ENCODE results near the gene PIK3CD.

DNA sequence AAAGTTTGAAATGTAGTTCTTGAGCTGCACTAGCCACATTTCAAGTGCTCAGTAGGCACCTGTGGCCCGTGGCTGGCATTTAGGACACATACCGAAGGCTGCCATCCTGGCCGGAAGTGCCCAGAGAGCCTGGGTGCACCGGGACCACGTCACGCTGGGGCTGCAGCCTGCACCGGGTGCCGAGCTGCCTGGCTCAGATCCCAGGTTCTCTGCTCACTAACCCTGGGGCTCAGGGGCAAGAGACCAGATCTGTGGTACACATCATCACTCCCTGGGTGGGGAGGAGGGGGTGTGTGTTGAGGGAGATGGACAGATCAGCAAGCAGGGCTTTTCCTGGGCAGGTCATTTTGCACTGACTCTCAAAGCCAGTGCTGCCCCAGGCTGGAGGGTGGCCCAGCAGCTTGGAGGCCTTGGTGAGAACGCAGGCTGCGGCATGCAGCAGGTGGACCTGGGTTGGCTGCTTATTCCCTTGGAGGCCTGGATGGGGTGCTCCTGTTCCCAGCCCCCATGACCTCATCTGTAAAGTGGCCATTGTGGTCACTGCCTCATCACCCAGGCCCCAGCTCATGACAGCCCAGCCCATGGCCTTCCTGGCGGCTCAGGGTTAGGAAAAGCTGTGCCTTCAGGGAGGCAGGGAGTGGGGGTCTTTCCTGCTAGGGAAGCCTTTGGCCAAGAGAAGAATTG lies 39.2 kb upstream of the PIK3CD start:
- TF ChIP-seq, protein P1, sequence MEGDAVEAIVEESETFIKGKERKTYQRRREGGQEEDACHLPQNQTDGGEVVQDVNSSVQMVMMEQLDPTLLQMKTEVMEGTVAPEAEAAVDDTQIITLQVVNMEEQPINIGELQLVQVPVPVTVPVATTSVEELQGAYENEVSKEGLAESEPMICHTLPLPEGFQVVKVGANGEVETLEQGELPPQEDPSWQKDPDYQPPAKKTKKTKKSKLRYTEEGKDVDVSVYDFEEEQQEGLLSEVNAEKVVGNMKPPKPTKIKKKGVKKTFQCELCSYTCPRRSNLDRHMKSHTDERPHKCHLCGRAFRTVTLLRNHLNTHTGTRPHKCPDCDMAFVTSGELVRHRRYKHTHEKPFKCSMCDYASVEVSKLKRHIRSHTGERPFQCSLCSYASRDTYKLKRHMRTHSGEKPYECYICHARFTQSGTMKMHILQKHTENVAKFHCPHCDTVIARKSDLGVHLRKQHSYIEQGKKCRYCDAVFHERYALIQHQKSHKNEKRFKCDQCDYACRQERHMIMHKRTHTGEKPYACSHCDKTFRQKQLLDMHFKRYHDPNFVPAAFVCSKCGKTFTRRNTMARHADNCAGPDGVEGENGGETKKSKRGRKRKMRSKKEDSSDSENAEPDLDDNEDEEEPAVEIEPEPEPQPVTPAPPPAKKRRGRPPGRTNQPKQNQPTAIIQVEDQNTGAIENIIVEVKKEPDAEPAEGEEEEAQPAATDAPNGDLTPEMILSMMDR (IDR thresholded peaks at IDR 0.05), result no peak
- TF ChIP-seq POLR2A (IDR thresholded peaks at IDR 0.05), result no peak
